ENCODE data around the gene SEC23B. TPM values are rescaled to one million over a fixed set of nuclear protein-coding genes. Genes with fewer than 3 reads are reported as not detected.
A peak's percentile ranks its signal among the peaks of the same experiment; 100 is the strongest.

SEC23B gene
- total RNA-seq, 6 donors from 2014 or later: 21.3 to 74.3 (median 64.2) TPM

DNA sequence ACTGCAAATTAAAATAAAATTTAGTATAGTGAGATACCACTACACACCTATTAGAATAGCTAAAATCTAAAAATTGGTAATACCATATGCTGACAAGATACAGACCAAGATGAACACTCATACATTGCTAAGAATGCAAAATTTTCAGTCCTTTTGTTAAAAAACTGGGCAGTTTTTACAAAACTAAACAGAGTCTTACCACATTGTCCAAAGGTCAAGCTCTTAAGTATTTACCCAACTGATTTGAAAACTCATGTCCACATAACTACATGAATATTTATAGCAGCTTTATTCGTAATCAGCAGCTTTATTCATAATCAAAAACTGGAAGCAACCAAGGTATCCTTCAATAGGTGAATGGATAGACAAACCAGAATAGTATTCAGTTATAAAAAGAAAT lies 30.5 kb upstream of the SEC23B start:
- ATAC-seq (ENCODE audit: low FRiP score in 2 of 2) (no peak), DNase-seq (no peak)
- Histone ChIP-seq H3K27ac (no peak overlapping the region), H3K27me3 (no peaks in the 10 kb centered on the region), H3K9me3 (no peaks in the 10 kb centered on the region), H3K4me3 (no peak overlapping the region), H3K36me3 (peaks cover 0 to 94% (median 55%) of the 10 kb centered on the region in 4 donors), H3K4me1 (no peaks in the 10 kb centered on the region)
- TF ChIP-seq POLR2A (IDR thresholded peaks at IDR 0.05): no peak
- no peak for TF ChIP-seq POLR2AphosphoS5 (IDR thresholded peaks at IDR 0.05)
- no peak for TF ChIP-seq EP300 (IDR thresholded peaks at IDR 0.05)
- TF ChIP-seq, protein P1, sequence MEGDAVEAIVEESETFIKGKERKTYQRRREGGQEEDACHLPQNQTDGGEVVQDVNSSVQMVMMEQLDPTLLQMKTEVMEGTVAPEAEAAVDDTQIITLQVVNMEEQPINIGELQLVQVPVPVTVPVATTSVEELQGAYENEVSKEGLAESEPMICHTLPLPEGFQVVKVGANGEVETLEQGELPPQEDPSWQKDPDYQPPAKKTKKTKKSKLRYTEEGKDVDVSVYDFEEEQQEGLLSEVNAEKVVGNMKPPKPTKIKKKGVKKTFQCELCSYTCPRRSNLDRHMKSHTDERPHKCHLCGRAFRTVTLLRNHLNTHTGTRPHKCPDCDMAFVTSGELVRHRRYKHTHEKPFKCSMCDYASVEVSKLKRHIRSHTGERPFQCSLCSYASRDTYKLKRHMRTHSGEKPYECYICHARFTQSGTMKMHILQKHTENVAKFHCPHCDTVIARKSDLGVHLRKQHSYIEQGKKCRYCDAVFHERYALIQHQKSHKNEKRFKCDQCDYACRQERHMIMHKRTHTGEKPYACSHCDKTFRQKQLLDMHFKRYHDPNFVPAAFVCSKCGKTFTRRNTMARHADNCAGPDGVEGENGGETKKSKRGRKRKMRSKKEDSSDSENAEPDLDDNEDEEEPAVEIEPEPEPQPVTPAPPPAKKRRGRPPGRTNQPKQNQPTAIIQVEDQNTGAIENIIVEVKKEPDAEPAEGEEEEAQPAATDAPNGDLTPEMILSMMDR (IDR thresholded peaks at IDR 0.05): no peak
- 93 to 97% methylated on average over 1 of the region's 1 CpG for WGBS, 2 donors

DNA sequence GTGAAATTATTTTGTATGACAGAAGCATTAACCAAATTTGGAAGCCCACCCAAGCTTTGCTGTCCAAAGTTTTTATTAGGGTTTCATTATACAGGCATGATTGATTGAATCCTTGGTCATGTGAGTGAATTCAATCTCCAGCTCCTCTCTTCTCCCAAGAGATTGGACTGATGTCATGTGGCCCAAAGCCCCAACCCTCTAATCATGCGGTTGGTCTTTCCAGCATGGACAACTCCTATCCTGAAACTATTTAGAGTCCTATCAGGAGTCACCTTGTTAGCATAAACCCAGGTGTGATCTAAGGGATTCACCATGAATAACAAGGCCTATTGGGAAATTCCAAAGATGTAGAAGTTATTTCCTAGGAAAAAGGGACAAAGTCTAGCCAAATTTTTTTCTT lies 29.9 kb upstream of the SEC23B start:
- DNase-seq: no peak
- no peaks in the 10 kb centered on the region for H3K9me3 ChIP-seq
- TF ChIP-seq, protein P1 (IDR thresholded peaks at IDR 0.05): no peak
- TF ChIP-seq POLR2A (IDR thresholded peaks at IDR 0.05) (no peak), EP300 (IDR thresholded peaks at IDR 0.05) (no peak), POLR2AphosphoS5 (IDR thresholded peaks at IDR 0.05) (no peak)
- no peaks in the 10 kb centered on the region for H3K27me3 ChIP-seq
- H3K4me3 ChIP-seq: no peak overlapping the region
- no peak for ATAC-seq (ENCODE audit: low FRiP score in 2 of 2)
- no peak overlapping the region for H3K27ac ChIP-seq
- 83 to 85% methylated on average over 1 of the region's 1 CpG for WGBS, 2 donors
- peaks cover 2 to 96% (median 61%) of the 10 kb centered on the region in 4 donors for H3K36me3 ChIP-seq
- no peaks in the 10 kb centered on the region for H3K4me1 ChIP-seq

DNA sequence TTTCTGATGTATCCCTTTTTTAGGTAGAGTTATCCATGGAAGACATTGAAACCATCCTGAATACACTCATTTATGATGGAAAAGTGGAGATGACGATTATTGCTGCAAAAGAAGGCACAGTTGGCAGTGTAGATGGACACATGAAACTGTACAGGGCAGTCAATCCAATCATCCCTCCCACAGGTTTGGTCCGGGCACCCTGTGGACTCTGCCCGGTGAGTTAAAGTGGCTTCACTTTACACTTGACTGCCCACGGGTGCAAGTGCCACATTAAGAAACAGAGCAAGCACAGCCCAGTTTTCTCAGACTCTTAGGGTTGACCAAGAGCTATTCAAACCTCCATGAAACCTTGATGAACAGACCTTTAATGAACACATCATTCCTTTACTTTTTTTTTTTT lies 26.1 kb upstream of the SEC23B start:
- TF ChIP-seq, protein P1 (IDR thresholded peaks at IDR 0.05): no peak
- no peak for TF ChIP-seq POLR2AphosphoS5 (IDR thresholded peaks at IDR 0.05)
- H3K4me1 ChIP-seq: no peaks in the 10 kb centered on the region
- 88 to 96% methylated on average over 4 of the region's 4 CpGs for WGBS, 2 donors

DNA sequence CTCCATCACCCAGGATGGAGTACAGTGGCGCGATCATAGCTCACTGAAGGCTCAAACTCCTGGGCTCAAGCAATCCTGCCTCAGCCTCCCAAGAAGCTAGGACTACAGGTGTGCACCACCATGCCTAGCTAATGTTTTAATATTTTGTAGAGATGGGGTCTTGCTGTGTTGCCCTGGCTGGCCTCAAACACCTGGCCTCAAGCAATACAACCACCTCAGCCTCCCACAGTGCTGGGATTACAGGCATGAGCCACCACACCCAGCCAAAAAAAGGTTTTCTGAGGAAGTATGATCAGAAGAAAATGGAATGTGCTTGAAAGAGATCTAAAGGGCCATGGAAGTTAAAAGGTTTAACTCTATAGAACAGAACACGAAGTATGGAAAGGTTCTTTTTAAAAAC lies 19.4 kb upstream of the SEC23B start:
- DNase-seq (no peak), ATAC-seq (ENCODE audit: low FRiP score in 2 of 2) (no peak)
- Histone ChIP-seq H3K27ac (no peak overlapping the region), H3K36me3 (peaks cover 7 to 75% (median 39%) of the 10 kb centered on the region in 4 donors), H3K27me3 (no peaks in the 10 kb centered on the region), H3K9me3 (no peaks in the 10 kb centered on the region), H3K4me3 (no peak overlapping the region), H3K4me1 (no peaks in the 10 kb centered on the region)
- 90 to 96% methylated on average over 3 of the region's 3 CpGs for WGBS, 2 donors
- TF ChIP-seq POLR2A (IDR thresholded peaks at IDR 0.05) (no peak), POLR2AphosphoS5 (IDR thresholded peaks at IDR 0.05) (no peak), EP300 (IDR thresholded peaks at IDR 0.05) (no peak)
- TF ChIP-seq, protein P1 (IDR thresholded peaks at IDR 0.05): no peak

More for the DNA sequence above, 26.1 kb upstream of the SEC23B start:
- no peak overlapping the region for H3K4me3 ChIP-seq
- no peak for DNase-seq
- no peaks in the 10 kb centered on the region for H3K9me3 ChIP-seq
- peaks cover 2 to 89% (median 42%) of the 10 kb centered on the region in 4 donors for H3K36me3 ChIP-seq
- no peak for ATAC-seq (ENCODE audit: low FRiP score in 2 of 2)
- H3K27me3 ChIP-seq: no peaks in the 10 kb centered on the region
- H3K27ac ChIP-seq: no peak overlapping the region

DNA sequence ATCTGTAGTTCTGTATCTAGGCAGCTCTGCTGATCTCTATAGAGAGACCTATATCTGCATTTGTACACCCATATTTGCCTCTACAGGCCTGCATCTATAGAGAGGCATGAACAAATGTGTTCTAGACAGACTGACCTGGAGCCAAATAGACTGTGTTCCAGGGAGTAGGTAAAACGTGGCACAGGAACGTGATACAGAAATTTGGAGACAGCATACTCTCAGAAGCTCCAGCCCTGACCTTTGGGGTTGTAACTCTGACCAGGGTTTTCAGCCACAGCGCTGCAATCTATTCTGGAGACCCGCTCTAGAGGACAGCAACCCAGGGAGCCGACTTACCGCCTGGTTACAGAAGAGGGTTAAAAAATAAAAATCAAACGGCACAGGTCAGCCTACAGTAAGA lies 11.7 kb upstream of the SEC23B start:
- TF ChIP-seq, protein P1 (IDR thresholded peaks at IDR 0.05): no peak
- no peak for TF ChIP-seq EP300 (IDR thresholded peaks at IDR 0.05)
- no peak for TF ChIP-seq POLR2A (IDR thresholded peaks at IDR 0.05)
- no peak for TF ChIP-seq POLR2AphosphoS5 (IDR thresholded peaks at IDR 0.05)
- Histone ChIP-seq H3K27ac (no peak overlapping the region), H3K27me3 (no peaks in the 10 kb centered on the region), H3K9me3 (no peaks in the 10 kb centered on the region), H3K4me3 (peak overlapping the region in 3 of 4 donors; percentile 71 to 89 (median 82)), H3K36me3 (peaks cover 0 to 15% (median 3%) of the 10 kb centered on the region in 4 donors), H3K4me1 (peaks cover 9 to 20% (median 12%) of the 10 kb centered on the region in 4 donors)
- ATAC-seq (ENCODE audit: low FRiP score in 2 of 2): peak in 1 of 2 donors; percentile 52
- DNase-seq: peak in 1 of 2 donors; percentile 23
- 20 to 36% methylated on average over 7 of the region's 7 CpGs for WGBS, 2 donors

All from upper lobe of left lung (tissue), 6 donors.